ENCODE data around the gene CORO1C.

GRCh38 chr12:108618079-108618952, 113.0 kb downstream of the CORO1C start:
- TF ChIP-seq JUND (IDR thresholded peaks at IDR 0.05): no peak
- TF ChIP-seq, protein P1, sequence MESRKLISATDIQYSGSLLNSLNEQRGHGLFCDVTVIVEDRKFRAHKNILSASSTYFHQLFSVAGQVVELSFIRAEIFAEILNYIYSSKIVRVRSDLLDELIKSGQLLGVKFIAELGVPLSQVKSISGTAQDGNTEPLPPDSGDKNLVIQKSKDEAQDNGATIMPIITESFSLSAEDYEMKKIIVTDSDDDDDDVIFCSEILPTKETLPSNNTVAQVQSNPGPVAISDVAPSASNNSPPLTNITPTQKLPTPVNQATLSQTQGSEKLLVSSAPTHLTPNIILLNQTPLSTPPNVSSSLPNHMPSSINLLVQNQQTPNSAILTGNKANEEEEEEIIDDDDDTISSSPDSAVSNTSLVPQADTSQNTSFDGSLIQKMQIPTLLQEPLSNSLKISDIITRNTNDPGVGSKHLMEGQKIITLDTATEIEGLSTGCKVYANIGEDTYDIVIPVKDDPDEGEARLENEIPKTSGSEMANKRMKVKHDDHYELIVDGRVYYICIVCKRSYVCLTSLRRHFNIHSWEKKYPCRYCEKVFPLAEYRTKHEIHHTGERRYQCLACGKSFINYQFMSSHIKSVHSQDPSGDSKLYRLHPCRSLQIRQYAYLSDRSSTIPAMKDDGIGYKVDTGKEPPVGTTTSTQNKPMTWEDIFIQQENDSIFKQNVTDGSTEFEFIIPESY (IDR thresholded peaks at IDR 0.05; ENCODE audit: borderline replicate concordance, low read depth): no peak
- peak; percentile 98 for TF ChIP-seq CTCF (IDR thresholded peaks at IDR 0.05)
- no peak for TF ChIP-seq SIN3A (IDR thresholded peaks at IDR 0.05; ENCODE audit: borderline replicate concordance, low read depth, low read length)
- no peak for TF ChIP-seq POLR2AphosphoS5 (IDR thresholded peaks at IDR 0.05; ENCODE audit: low read depth, low read length)
- no peak for TF ChIP-seq RFX5 (IDR thresholded peaks at IDR 0.05; ENCODE audit: low read length)
- TF ChIP-seq SMC3 (IDR thresholded peaks at IDR 0.05; ENCODE audit: low read depth, low read length): peak; percentile 99
- TF ChIP-seq MAX (IDR thresholded peaks at IDR 0.05; ENCODE audit: low read depth): no peak
- TF ChIP-seq CHD2 (IDR thresholded peaks at IDR 0.05; ENCODE audit: low read length, partially characterized antibody): peak; percentile 19
- no peak for TF ChIP-seq FOXJ3 (CRISPR knock-in tag; IDR thresholded peaks at IDR 0.05)
- no peak for TF ChIP-seq EZH2phosphoT487 (IDR thresholded peaks at IDR 0.05; ENCODE audit: borderline replicate concordance, low read depth)
- no peak for TF ChIP-seq RXRA (IDR thresholded peaks at IDR 0.05; ENCODE audit: borderline replicate concordance, low read depth)
- TF ChIP-seq FOXM1 (IDR thresholded peaks at IDR 0.05; ENCODE audit: low read depth): no peak
